Gastrocnemius medialis (tissue), 4 donors: ENCODE results near the gene SPACA9.

Experiments
- CTCF ChIP-seq, 5 experiments: fragments of 450-650 bp in 3 of 5; fragments of 200-600 bp in 2 of 5; sonication (generic) in 2 of 5; IDR thresholded peaks in 4 of 5; conservative IDR thresholded peaks in 1 of 5; 1 replicate in 4 of 5; 2 replicates in 1 of 5; pipeline ENCODE4 v1.5.1; 2016 to 2019; ENCODE audit warnings: antibody characterized with exemption in 5 of 5, mild to moderate bottlenecking in 3 of 5, moderate library complexity in 3 of 5
- POLR2A ChIP-seq, 2 donors: fragments of 450-650 bp; IDR thresholded peaks; one replicate each; pipeline ENCODE4 v1.6.1; 2017; ENCODE audit warnings: antibody characterized with exemption in 2 of 2, mild to moderate bottlenecking in 2 of 2, moderate library complexity in 2 of 2

DNA sequence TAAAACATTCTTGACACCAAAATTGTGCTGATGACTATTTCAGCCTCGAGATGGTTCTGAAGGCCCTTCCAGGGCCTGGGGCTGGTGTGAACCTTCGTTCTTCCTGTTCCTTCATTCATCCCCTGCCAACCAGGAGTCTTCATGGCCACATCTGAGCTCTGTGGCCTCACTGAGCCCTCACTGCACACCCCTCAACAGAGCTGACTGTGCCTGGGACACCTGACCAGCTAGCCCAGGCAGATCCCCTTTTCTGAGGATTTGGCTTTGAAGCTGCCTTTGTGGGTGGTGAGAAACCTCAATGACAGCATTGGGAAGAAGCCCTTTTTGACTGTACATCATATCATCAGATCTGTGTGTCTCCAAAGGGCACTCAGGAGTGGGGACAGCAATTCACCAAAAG, 14.4 kb upstream of the SPACA9 start:
- TF ChIP-seq CTCF (IDR thresholded peaks at IDR 0.05 in 4 of 5, conservative IDR thresholded peaks at IDR 0.05 in 1 of 5): no peak
- no peak for TF ChIP-seq POLR2A (IDR thresholded peaks at IDR 0.05)
